Activated CD4-positive, alpha-beta T cell treated with anti-CD3 and anti-CD28 coated beads for 36 hours (primary cell): ENCODE measurements around the gene FTL. TPM values are rescaled to one million over a fixed set of nuclear protein-coding genes. Genes with fewer than 3 reads are reported as not detected.

Source experiments
- ATAC-seq: fragments of 200-7000 bp; cut with Tn5 transposase; one replicate; pipeline ENCODE4 v1.10.0; 2021; ENCODE audit warnings: mild to moderate bottlenecking, moderate library complexity
- CTCF ChIA-PET: fragments of 350-600 bp; sonication (Branson Sonifier 250); formaldehyde crosslinking; loops from one replicate; lab custom pipeline; 2021; ENCODE audit warnings: antibody characterized with exemption; lab: Charles Lee
- POLR2A ChIA-PET: fragments of 350-600 bp; sonication (Branson Sonifier 250); formaldehyde crosslinking; loops from one replicate; lab custom pipeline; 2021; ENCODE audit warnings: antibody characterized with exemption, inconsistent platforms; lab: Charles Lee
- DNase-seq: peaks from one replicate; pipeline ENCODE4 v3.0.0-alpha.2; 2020
- H3K27ac Mint-ChIP-seq: one replicate; pipeline ENCODE4 v1.8.0; 2021; ENCODE audit warnings: mixed read lengths
- H3K27me3 Mint-ChIP-seq: one replicate; pipeline ENCODE4 v1.8.0; 2021; ENCODE audit warnings: mixed read lengths
- H3K36me3 Mint-ChIP-seq: one replicate; pipeline ENCODE4 v1.8.0; 2021; ENCODE audit warnings: low read depth, mixed read lengths
- H3K4me1 Mint-ChIP-seq: one replicate; pipeline ENCODE4 v1.8.0; 2021; ENCODE audit warnings: mixed read lengths
- H3K4me3 Mint-ChIP-seq: one replicate; pipeline ENCODE4 v1.8.0; 2021; ENCODE audit warnings: mild to moderate bottlenecking, moderate library complexity, mixed read lengths
- H3K9me3 Mint-ChIP-seq: one replicate; pipeline ENCODE4 v1.8.0; 2021; ENCODE audit warnings: low read depth, mixed read lengths
- intact Hi-C, 2 experiments: fragments of 100-400 bp; cut with DNase I in 1 of 2; cut with micrococcal nuclease in 1 of 2; formaldehyde crosslinking; loops; one replicate each; pipeline versions ENCODE4 v1.14.2 to v1.15.1; 2022 to 2024; cut with DNase I, micrococcal nuclease
- total RNA-seq, 2 experiments: library from RNA; stranded (reverse); gene quantifications; one replicate each; pipeline ENCODE4 v1.2.3, GENCODE V29; 2021

FTL gene
- total RNA-seq, 2 experiments from 2014 or later: 809 to 1,111 TPM

DNA sequence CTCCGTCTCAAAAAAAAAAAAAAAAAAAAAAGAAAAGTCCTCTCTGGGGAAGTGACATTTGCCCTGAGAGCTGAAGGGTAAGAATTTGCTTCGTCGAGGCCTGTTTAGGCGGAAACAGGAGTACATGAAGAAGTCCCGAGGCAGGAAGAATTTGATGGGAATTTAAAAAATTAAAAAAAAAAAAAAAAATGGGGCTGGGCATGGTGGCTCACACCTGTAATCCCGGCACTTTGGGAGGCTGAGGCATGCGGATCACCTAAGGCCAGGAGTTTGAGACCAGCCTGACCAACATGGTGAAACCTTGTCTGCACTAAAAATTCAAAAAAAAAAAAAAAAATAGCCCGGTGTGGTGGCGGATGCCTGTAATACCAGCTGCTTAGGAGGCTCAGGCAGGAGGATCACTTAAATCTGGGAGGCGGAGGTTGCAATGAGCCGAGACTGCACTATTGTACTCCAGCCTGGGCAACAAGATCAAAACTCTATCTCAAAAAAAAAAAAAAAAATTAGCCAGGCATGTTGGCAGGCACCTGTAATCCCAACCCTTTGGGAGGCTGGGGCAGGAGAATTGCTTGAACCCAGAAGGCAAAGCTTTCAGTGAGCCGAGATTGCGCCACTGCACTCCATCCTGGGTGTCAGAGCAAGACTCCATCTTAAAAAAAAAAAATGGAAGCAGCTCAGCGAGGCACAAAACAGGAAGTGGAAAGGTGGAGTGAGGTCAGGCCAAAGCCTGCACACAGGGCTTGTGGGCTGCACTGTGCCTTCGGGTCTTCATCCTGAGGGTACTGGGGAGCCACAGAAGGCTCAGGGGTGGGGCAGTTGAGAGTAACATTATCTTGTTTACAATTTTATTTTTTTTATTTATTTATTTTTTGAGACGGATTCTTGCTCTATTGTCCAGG, 5.5 kb upstream of the FTL start:
- ChIA-PET CTCF (no interaction called here), POLR2A (interaction anchor here (0.6 kb wide), 1 partner anchor 626 kb away, joined by 4 read pairs; no protein-coding TSS in a partner anchor)
- H3K4me3 Mint-ChIP-seq: no peak overlapping the region
- no peak overlapping the region for H3K27ac Mint-ChIP-seq
- H3K9me3 Mint-ChIP-seq: no peaks in the 10 kb centered on the region
- no peaks in the 10 kb centered on the region for H3K27me3 Mint-ChIP-seq
- H3K36me3 Mint-ChIP-seq: peaks cover 47% of the 10 kb centered on the region
- ATAC-seq (no peak), DNase-seq (no peak)
- intact Hi-C loops: loop anchor here in 1 of 2 experiments (10.0 kb wide), 2 partner anchors 325 to 465 kb away; partner anchors contain the start of gene DBP
- H3K4me1 Mint-ChIP-seq: peaks cover 59% of the 10 kb centered on the region

DNA sequence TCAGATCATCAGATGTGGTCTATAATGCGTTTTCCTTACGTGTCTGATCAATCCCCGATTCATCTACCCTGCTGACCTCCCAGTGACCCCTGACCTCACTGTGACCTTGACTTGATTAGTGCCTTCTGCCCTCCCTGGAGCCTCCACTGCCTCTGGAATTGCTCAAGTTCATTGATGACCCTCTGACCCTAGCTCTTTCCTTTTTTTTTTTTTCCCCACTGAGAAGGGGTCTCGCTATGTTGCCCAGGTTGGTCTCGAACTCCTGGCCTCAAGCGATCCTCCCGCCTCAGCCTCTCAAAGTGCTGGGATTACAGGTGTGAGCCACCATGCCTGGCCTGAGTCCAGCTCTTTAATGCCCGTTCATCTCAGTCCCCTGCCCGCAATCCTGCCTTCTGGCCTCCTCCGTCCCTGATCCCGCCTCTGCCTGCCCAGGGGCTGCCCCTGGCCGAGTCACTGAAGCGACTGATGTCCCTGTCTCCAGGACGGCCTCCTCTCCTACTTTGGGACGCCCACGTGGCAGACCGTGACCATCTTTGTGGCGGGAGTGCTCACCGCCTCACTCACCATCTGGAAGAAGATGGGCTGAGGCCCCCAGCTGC, 4.0 kb upstream of the FTL start:
- Mint-ChIP-seq H3K9me3 (no peaks in the 10 kb centered on the region), H3K27ac (no peak overlapping the region), H3K36me3 (peaks cover 48% of the 10 kb centered on the region), H3K4me1 (peaks cover 56% of the 10 kb centered on the region), H3K4me3 (no peak overlapping the region), H3K27me3 (no peaks in the 10 kb centered on the region)
- intact Hi-C loops: loop anchor here in 1 of 2 experiments (10.0 kb wide), 2 partner anchors 326 to 466 kb away; partner anchors contain the start of gene DBP
- DNase-seq (peak; percentile 46), ATAC-seq (no peak)
- ChIA-PET POLR2A (interaction anchor here (0.5 kb wide), 1 partner anchor 323 kb away, joined by 5 read pairs; no protein-coding TSS in a partner anchor), CTCF (interaction anchor here (1.1 kb wide), 1 partner anchor 32 kb away, joined by 3 read pairs; no protein-coding TSS in a partner anchor)

DNA sequence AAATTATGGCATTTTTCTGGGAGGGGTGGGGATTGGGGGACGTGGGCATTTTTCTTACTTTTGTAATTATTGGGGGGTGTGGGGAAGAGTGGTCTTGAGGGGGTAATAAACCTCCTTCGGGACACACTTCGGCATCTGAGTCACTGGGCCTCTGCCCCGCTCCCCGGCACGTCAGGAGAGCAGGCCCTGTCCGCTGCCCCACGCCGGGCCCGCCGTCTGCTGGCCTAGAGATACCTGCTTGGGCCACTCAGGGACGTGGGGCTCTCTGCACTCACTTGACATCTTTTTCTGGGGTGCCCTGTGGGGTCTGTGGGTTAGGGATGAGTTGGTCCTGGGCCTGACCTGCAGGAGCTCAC, 3.5 kb upstream of the FTL start:
- Mint-ChIP-seq H3K36me3 (peaks cover 50% of the 10 kb centered on the region), H3K27ac (peak overlapping the region; percentile 90), H3K9me3 (peaks cover 3% of the 10 kb centered on the region), H3K27me3 (no peaks in the 10 kb centered on the region), H3K4me1 (peaks cover 58% of the 10 kb centered on the region), H3K4me3 (peak overlapping the region; percentile 86)
- CTCF ChIA-PET: interaction anchor here (1.1 kb wide), 1 partner anchor 31 kb away, joined by 3 read pairs; no protein-coding TSS in a partner anchor
- DNase-seq (no peak), ATAC-seq (no peak)
- intact Hi-C loops: loop anchor here in 1 of 2 experiments (10.0 kb wide), 2 partner anchors 327 to 467 kb away; partner anchors contain the start of gene DBP
- POLR2A ChIA-PET: interaction anchor here (0.8 kb wide), 1 partner anchor 36 kb away, joined by 3 read pairs; no protein-coding TSS in a partner anchor

- H3K36me3 Mint-ChIP-seq: peaks cover 52% of the 10 kb centered on the region
- ChIA-PET POLR2A (interaction anchor here (0.6 to 1.0 kb wide), 3 partner anchors 8 to 45 kb away, joined by 3 to 4 read pairs (median 3); no protein-coding TSS in a partner anchor), CTCF (interaction anchor here (0.6 to 1.1 kb wide), 2 partner anchors 18 to 31 kb away, joined by 3 read pairs; no protein-coding TSS in a partner anchor)
- H3K4me3 Mint-ChIP-seq: peak overlapping the region; percentile 86
- peaks cover 60% of the 10 kb centered on the region for H3K4me1 Mint-ChIP-seq
- peaks cover 3% of the 10 kb centered on the region for H3K9me3 Mint-ChIP-seq
- H3K27me3 Mint-ChIP-seq: no peaks in the 10 kb centered on the region
- DNase-seq (peak; percentile 63), ATAC-seq (peak; percentile 7)
- intact Hi-C loops: loop anchor here in 1 of 2 experiments (10.0 kb wide), 2 partner anchors 327 to 467 kb away; partner anchors contain the start of gene DBP
- H3K27ac Mint-ChIP-seq: peak overlapping the region; percentile 90
Observed at GRCh38 chr19:48962029-48962848, 2.9 kb upstream of the FTL start.

GRCh38 chr19:48962849-48963165, 2.3 kb upstream of the FTL start:
- intact Hi-C loops: loop anchor here in 1 of 2 experiments (10.0 kb wide), 2 partner anchors 328 to 468 kb away; partner anchors contain the start of gene DBP
- Mint-ChIP-seq H3K27me3 (no peaks in the 10 kb centered on the region), H3K4me3 (peak overlapping the region; percentile 86), H3K27ac (peak overlapping the region; percentile 90), H3K9me3 (peaks cover 3% of the 10 kb centered on the region), H3K4me1 (peaks cover 61% of the 10 kb centered on the region), H3K36me3 (peaks cover 52% of the 10 kb centered on the region)
- CTCF ChIA-PET: no interaction called here
- POLR2A ChIA-PET: interaction anchor here (1.0 kb wide), 1 partner anchor 8 kb away, joined by 4 read pairs; no protein-coding TSS in a partner anchor
- DNase-seq: peak; percentile 37
- no peak for ATAC-seq

GRCh38 chr19:48963371-48964204, 1.5 kb upstream of the FTL start:
- ATAC-seq: peak; percentile 17
- CTCF ChIA-PET: interaction anchor here (0.6 to 1.1 kb wide), 3 partner anchors 9 to 121 kb away, joined by 3 to 6 read pairs (median 4); partner anchors contain the start of genes BAX, GYS1 and RUVBL2
- intact Hi-C loops: loop anchor here (2.0 to 10.0 kb wide), 7 partner anchors 29 to 469 kb away; partner anchors contain the start of genes DBP (in 1 of the 2), DHDH (in 1 of the 2), GYS1 (in 1 of the 2) and HSD17B14 (in 1 of the 2)

GRCh38 chr19:48964205-48965039, 687 bp upstream of the FTL start:
- no peaks in the 10 kb centered on the region for H3K27me3 Mint-ChIP-seq
- H3K27ac Mint-ChIP-seq: peak overlapping the region; percentile 90
- intact Hi-C loops: loop anchor here (1.0 to 10.0 kb wide), 16 partner anchors 10 to 495 kb away; partner anchors contain the start of genes DBP (in 2 of the 2), DHDH (in 2 of the 2), GYS1 (in 2 of the 2) and NUCB1 (in 2 of the 2)
- CTCF ChIA-PET: interaction anchor here (0.7 to 2.0 kb wide), 4 partner anchors 9 to 153 kb away, joined by 3 to 11 read pairs (median 5); partner anchors contain the start of genes BAX, BCAT2, GYS1 and RUVBL2
- H3K4me3 Mint-ChIP-seq: peak overlapping the region; percentile 86
- POLR2A ChIA-PET: interaction anchor here (0.6 to 1.1 kb wide), 4 partner anchors 10 to 53 kb away, joined by 4 to 12 read pairs (median 7); partner anchors contain the start of genes BAX, GYS1 and RUVBL2
- H3K36me3 Mint-ChIP-seq: peaks cover 50% of the 10 kb centered on the region
- ATAC-seq (no peak), DNase-seq (no peak)
- H3K9me3 Mint-ChIP-seq: peaks cover 3% of the 10 kb centered on the region
- H3K4me1 Mint-ChIP-seq: peaks cover 57% of the 10 kb centered on the region

More at GRCh38 chr19:48963371-48964204, 1.5 kb upstream of the FTL start:
- DNase-seq: peak; percentile 87
- Mint-ChIP-seq H3K27me3 (no peaks in the 10 kb centered on the region), H3K9me3 (peaks cover 3% of the 10 kb centered on the region), H3K4me3 (peak overlapping the region; percentile 86), H3K27ac (peak overlapping the region; percentile 90), H3K36me3 (peaks cover 51% of the 10 kb centered on the region), H3K4me1 (peaks cover 60% of the 10 kb centered on the region)
- POLR2A ChIA-PET: interaction anchor here (0.7 to 1.1 kb wide), 3 partner anchors 9 to 52 kb away, joined by 4 to 12 read pairs (median 10); partner anchors contain the start of genes BAX, GYS1 and RUVBL2

DNA sequence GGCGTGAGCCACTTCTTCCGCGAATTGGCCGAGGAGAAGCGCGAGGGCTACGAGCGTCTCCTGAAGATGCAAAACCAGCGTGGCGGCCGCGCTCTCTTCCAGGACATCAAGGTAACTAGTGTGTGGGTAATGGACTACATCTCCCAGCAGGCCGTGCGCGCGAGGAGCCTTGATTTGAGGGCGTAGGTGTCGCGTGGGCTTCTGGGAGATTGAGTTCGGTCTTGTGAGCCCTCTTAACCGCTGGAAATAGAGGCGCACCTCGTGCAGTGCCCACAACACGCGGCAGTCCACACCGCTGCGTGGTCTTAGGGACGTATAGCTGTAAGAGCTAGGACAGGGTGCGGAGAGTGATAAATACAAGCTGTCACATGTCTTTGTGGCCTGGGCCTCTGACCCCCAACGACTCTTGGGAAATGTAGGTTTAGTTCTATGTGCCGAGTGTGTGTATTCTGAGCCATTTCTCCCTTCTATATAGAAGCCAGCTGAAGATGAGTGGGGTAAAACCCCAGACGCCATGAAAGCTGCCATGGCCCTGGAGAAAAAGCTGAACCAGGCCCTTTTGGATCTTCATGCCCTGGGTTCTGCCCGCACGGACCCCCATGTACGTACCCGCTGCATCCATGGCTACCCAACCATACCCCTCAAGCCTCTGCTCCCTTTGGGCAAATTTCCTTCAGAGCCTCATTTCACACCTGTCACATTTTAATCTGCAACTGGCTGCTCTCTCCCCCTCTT, 864 bp downstream of the FTL start:
- peak overlapping the region; percentile 86 for H3K4me3 Mint-ChIP-seq
- peak overlapping the region; percentile 90 for H3K27ac Mint-ChIP-seq
- peaks cover 3% of the 10 kb centered on the region for H3K9me3 Mint-ChIP-seq
- H3K4me1 Mint-ChIP-seq: peaks cover 52% of the 10 kb centered on the region
- intact Hi-C loops: loop anchor here (1.0 to 10.0 kb wide), 16 partner anchors 12 to 497 kb away; partner anchors contain the start of genes DBP (in 2 of the 2), DHDH (in 2 of the 2), GYS1 (in 2 of the 2) and NUCB1 (in 2 of the 2)
- ATAC-seq (peak; percentile 54), DNase-seq (peak; percentile 95)
- ChIA-PET POLR2A (interaction anchor here (0.8 kb wide), 1 partner anchor 12 kb away, joined by 4 read pairs; the partner anchor contains the start of gene BAX), CTCF (interaction anchor here (0.6 to 2.4 kb wide), 6 partner anchors 13 to 121 kb away, joined by 3 to 12 read pairs (median 4); partner anchors contain the start of genes GYS1 and RUVBL2)
- H3K36me3 Mint-ChIP-seq: peaks cover 55% of the 10 kb centered on the region
- H3K27me3 Mint-ChIP-seq: no peaks in the 10 kb centered on the region
